IPS-15b (cell line): ENCODE results near the gene IGSF3.
"Not testable (repeated sequence)": the region's sequence is repeated elsewhere in the genome, so short reads cannot be mapped to it uniquely, and the experiment has no call there.

ENCODE experiments used
- H3K27me3 ChIP-seq: one replicate; pipeline ENCODE4 v1.6.1; 2013; ENCODE audit warnings: low read length; ENCODE audit not compliant: control insufficient read depth, insufficient read depth
- H3K36me3 ChIP-seq: one replicate; pipeline ENCODE4 v1.6.1; 2013; ENCODE audit warnings: low read length; ENCODE audit not compliant: control insufficient read depth, insufficient read depth
- H3K4me1 ChIP-seq: one replicate; pipeline ENCODE4 v1.6.1; 2013; ENCODE audit warnings: mild to moderate bottlenecking, low read length; ENCODE audit not compliant: control insufficient read depth, insufficient read depth
- H3K4me3 ChIP-seq: one replicate; pipeline ENCODE4 v1.5.1; 2013; ENCODE audit warnings: low read depth, low read length
- H3K9ac ChIP-seq: one replicate; pipeline ENCODE4 v1.6.1; 2013; ENCODE audit warnings: low read depth, mild to moderate bottlenecking, low read length
- H3K9me3 ChIP-seq: one replicate; pipeline ENCODE4 v1.6.1; 2013; ENCODE audit warnings: mild to moderate bottlenecking, low read length; ENCODE audit not compliant: control insufficient read depth, insufficient read depth

IGSF3 gene

GRCh38 chr1:116621756-116622155 lies 45.8 kb downstream of the IGSF3 start:
- not testable (repeated sequence) for H3K9me3 ChIP-seq, H3K9ac ChIP-seq, H3K4me3 ChIP-seq, H3K36me3 ChIP-seq, H3K4me1 ChIP-seq, H3K27me3 ChIP-seq

- H3K9me3 ChIP-seq, H3K36me3 ChIP-seq, H3K9ac ChIP-seq, H3K4me1 ChIP-seq, H3K27me3 ChIP-seq, H3K4me3 ChIP-seq: not testable (repeated sequence)
Observed at GRCh38 chr1:116620392-116620791, 47.1 kb downstream of the IGSF3 start.

DNA sequence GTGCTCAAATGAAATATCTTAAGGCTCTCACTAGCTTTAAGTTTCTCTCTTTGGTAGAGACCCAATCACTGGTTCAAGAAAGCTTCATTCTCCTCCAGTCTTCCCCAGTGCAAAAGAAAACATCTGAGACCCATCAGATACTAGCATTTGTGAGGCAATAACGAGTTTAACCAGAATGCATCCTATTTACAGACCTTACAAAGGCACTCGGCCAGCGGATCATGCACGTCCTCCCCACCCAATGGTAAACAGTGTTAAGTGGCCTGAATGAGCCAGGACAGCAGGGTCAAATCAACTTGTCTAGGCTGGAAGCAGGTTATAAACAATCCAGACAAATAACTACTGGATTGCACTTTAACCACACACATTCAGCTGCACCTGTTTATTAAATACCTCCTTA lies 48.4 kb downstream of the IGSF3 start:
- not testable (repeated sequence) for H3K27me3 ChIP-seq, H3K9me3 ChIP-seq, H3K4me3 ChIP-seq, H3K4me1 ChIP-seq, H3K36me3 ChIP-seq, H3K9ac ChIP-seq

DNA sequence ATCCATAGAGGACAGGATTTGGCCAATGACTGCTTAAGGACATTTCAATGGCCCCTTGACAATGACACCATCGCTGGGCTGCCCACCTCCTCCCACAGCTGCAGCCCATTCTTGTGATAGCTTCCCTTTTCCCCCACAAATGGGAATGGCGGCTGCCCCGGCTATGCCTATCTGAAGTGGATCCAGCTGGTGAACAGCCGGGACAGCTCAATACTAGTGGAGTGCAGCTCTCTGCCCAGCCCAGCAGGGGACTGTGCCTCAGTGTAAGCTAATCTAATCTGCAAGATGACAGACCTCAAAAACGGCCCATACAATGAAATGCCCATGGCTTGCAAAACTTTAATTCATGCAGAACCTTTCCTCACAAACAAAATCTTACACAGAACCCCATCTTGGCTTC lies 49.7 kb downstream of the IGSF3 start:
- not testable (repeated sequence) for H3K9ac ChIP-seq, H3K27me3 ChIP-seq, H3K36me3 ChIP-seq, H3K4me3 ChIP-seq, H3K9me3 ChIP-seq, H3K4me1 ChIP-seq

DNA sequence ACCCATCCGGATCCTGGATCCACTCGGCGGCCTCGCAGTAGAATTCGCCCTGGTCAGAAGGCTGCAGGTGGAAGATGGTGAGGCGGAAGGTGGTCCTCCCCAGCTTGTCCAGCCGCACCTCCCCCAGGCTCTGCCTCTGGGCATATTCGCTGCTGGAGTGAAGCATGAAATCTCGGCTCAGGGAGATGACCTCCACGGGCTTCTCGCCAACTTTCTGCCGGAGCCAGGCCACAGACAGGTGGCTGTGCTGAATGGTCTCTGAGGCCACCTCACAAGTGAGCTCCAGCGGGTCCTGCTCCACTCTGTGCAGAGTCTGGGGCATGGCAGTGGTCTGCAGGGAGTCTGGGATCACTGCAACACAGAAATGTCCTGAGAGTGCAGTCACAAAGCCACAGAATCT lies 53.7 kb downstream of the IGSF3 start:
- not testable (repeated sequence) for H3K9ac ChIP-seq, H3K4me1 ChIP-seq, H3K9me3 ChIP-seq, H3K36me3 ChIP-seq, H3K4me3 ChIP-seq, H3K27me3 ChIP-seq

DNA sequence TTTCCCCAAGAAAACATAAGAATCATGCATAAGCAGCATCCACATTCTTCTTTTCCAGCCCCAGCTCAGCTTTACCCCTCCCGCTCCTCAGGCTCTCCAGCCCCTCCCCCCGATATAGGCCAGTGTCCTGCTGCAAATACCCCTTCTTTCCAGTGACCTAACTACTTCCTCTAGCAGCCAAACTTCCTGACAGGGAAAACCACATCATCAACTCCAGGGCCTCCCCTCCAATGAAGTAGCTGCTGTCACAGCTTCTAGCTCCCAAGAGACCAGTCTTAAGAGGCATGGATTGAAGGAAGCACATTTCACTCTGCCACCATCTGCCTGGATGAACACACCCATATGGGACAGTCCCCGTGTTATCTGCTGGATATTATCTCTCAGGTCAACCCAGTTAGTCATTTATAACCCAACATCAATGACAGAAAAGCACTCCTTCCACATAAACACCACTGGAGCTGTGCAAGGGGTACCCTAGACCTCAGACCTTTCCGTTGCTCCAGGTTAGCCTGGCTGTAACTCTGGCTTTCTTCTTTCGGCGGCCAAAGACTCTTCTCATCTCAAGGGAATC lies 57.6 kb downstream of the IGSF3 start:
- not testable (repeated sequence) for H3K27me3 ChIP-seq, H3K9me3 ChIP-seq, H3K9ac ChIP-seq, H3K36me3 ChIP-seq, H3K4me3 ChIP-seq, H3K4me1 ChIP-seq

GRCh38 chr1:116608841-116609240 lies 58.7 kb downstream of the IGSF3 start:
- not testable (repeated sequence) for H3K27me3 ChIP-seq, H3K9me3 ChIP-seq, H3K4me3 ChIP-seq, H3K36me3 ChIP-seq, H3K4me1 ChIP-seq, H3K9ac ChIP-seq

GRCh38 chr1:116608151-116608550 lies 59.4 kb downstream of the IGSF3 start:
- H3K36me3 ChIP-seq, H3K27me3 ChIP-seq, H3K9ac ChIP-seq, H3K9me3 ChIP-seq, H3K4me1 ChIP-seq, H3K4me3 ChIP-seq: not testable (repeated sequence)

DNA sequence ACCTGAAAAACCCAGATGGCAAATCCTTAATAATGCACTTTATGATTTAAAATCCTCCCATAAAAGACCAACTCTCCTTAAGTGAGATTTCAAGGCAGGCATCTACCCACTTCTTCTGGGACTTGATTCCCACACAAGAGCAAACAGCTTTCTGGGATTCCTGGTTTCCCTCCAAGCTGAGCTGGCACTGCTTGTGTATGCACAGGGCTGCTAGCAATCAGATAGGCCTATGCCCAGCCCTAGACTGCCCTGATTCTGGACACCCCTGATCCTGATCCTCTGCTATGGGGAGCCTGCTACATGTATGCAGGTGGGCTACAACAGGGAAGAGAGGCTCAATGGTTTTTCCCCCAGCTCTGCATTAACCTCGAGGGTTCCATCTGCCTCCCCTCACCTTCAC lies 60.1 kb downstream of the IGSF3 start:
- not testable (repeated sequence) for H3K36me3 ChIP-seq, H3K9me3 ChIP-seq, H3K27me3 ChIP-seq, H3K9ac ChIP-seq, H3K4me3 ChIP-seq, H3K4me1 ChIP-seq

- not testable (repeated sequence) for H3K27me3 ChIP-seq, H3K9ac ChIP-seq
Observed at GRCh38 chr1:116606067-116606466, 61.5 kb downstream of the IGSF3 start.

GRCh38 chr1:116605315-116605714 lies 62.2 kb downstream of the IGSF3 start:
- no peaks in the 10 kb centered on the region for H3K9me3 ChIP-seq
- H3K9ac ChIP-seq, result no peak overlapping the region
- no peak overlapping the region for H3K4me3 ChIP-seq
- no peaks in the 10 kb centered on the region for H3K4me1 ChIP-seq
- H3K36me3 ChIP-seq, result no peaks in the 10 kb centered on the region
- H3K27me3 ChIP-seq, result no peaks in the 10 kb centered on the region

More at GRCh38 chr1:116606067-116606466, 61.5 kb downstream of the IGSF3 start:
- H3K4me1 ChIP-seq, H3K9me3 ChIP-seq, H3K36me3 ChIP-seq, H3K4me3 ChIP-seq: not testable (repeated sequence)

GRCh38 chr1:116604408-116604807 lies 63.1 kb downstream of the IGSF3 start:
- H3K9me3 ChIP-seq, H3K27me3 ChIP-seq, H3K9ac ChIP-seq, H3K4me3 ChIP-seq, H3K4me1 ChIP-seq, H3K36me3 ChIP-seq: not testable (repeated sequence)

- not testable (repeated sequence) for H3K9ac ChIP-seq, H3K36me3 ChIP-seq, H3K27me3 ChIP-seq, H3K4me3 ChIP-seq, H3K4me1 ChIP-seq, H3K9me3 ChIP-seq
Observed at GRCh38 chr1:116603646-116604045, 63.9 kb downstream of the IGSF3 start.
